Liver (tissue), 9 donors: ENCODE data around the gene NOTCH4. TPM values are rescaled to one million over a fixed set of nuclear protein-coding genes. Genes with fewer than 3 reads are reported as not detected.
A peak's percentile ranks its signal among the peaks of the same experiment; 100 is the strongest.

Source experiments
- DNase-seq: peaks from one replicate; pipeline ENCODE4 v3.0.0-alpha.2; 2017; ENCODE audit warnings: low spot score
- H3K27ac ChIP-seq, 2 donors: one replicate each; pipeline ENCODE4 v1.7.0; 2013; ENCODE audit warnings: inconsistent platforms in 2 of 2, low read length in 2 of 2, control low read depth in 1 of 2, low read depth in 1 of 2, mild to moderate bottlenecking in 1 of 2
- H3K27me3 ChIP-seq, 4 donors: one replicate each; pipeline versions ENCODE4 v1.6.1 to v1.7.0; 2013; ENCODE audit warnings: low read length in 3 of 4, inconsistent platforms in 1 of 4, mild to moderate bottlenecking in 1 of 4, moderate library complexity in 1 of 4; ENCODE audit not compliant: control insufficient read depth in 4 of 4, insufficient read depth in 4 of 4
- H3K36me3 ChIP-seq, 4 donors: one replicate each; pipeline versions ENCODE4 v1.6.1 to v1.7.0; 2013; ENCODE audit warnings: low read length in 3 of 4, mild to moderate bottlenecking in 3 of 4, low read depth in 1 of 4, moderate library complexity in 1 of 4; ENCODE audit not compliant: control insufficient read depth in 4 of 4, insufficient read depth in 3 of 4
- H3K4me1 ChIP-seq, 4 donors: one replicate each; pipeline versions ENCODE4 v1.6.1 to v1.7.0; 2013; ENCODE audit warnings: low read length in 3 of 4, mild to moderate bottlenecking in 3 of 4, moderate library complexity in 1 of 4; ENCODE audit not compliant: control insufficient read depth in 4 of 4, insufficient read depth in 4 of 4
- H3K4me3 ChIP-seq, 3 donors: one replicate each; pipeline versions ENCODE4 v1.6.1 to v1.7.0; 2013; ENCODE audit warnings: low read length in 3 of 3, control low read depth in 1 of 3, low read depth in 1 of 3, mild to moderate bottlenecking in 1 of 3
- H3K9ac ChIP-seq, 2 donors: one replicate each; pipeline ENCODE4 v1.7.0; 2013; ENCODE audit warnings: low read length in 2 of 2, mild to moderate bottlenecking in 2 of 2, moderate library complexity in 2 of 2, control low read depth in 1 of 2, low read depth in 1 of 2
- H3K9me3 ChIP-seq, 4 donors: one replicate each; pipeline versions ENCODE4 v1.6.1 to v1.7.0; 2013; ENCODE audit warnings: low read length in 3 of 4; ENCODE audit not compliant: control insufficient read depth in 4 of 4
- ATF3 ChIP-seq: IDR thresholded peaks from 2 replicates; pipeline ENCODE4 v1.6.1; 2016; ENCODE audit warnings: antibody characterized with exemption
- CTCF ChIP-seq: fragments of 150-350 bp; IDR thresholded peaks from 2 replicates; pipeline ENCODE4 v1.5.1; 2017; ENCODE audit warnings: improper control_type of control experiment, low read depth, low read length; ENCODE audit not compliant: missing input control
- EGR1 ChIP-seq, 2 donors: IDR thresholded peaks; 2 replicates each; pipeline ENCODE4 v1.6.1; 2016 to 2018; ENCODE audit warnings: antibody characterized with exemption in 2 of 2, low read depth in 2 of 2
- FOXA1 ChIP-seq: IDR thresholded peaks from 2 replicates; pipeline ENCODE4 v1.6.1; 2016; ENCODE audit warnings: antibody characterized with exemption
- GABPA ChIP-seq, 2 donors: IDR thresholded peaks in 1 of 2; conservative IDR thresholded peaks in 1 of 2; 2 replicates each; pipeline ENCODE4 v1.6.1; 2016; ENCODE audit warnings: antibody characterized with exemption in 2 of 2, mild to moderate bottlenecking in 1 of 2, moderate library complexity in 1 of 2
- HNF4A ChIP-seq, 2 donors: conservative IDR thresholded peaks; 2 replicates each; pipeline ENCODE4 v1.6.1; 2016; ENCODE audit warnings: antibody characterized with exemption in 2 of 2, mild to moderate bottlenecking in 2 of 2
- HNF4G ChIP-seq: IDR thresholded peaks from 2 replicates; pipeline ENCODE4 v1.6.1; 2016; ENCODE audit warnings: antibody characterized with exemption
- MAX ChIP-seq: IDR thresholded peaks from 2 replicates; pipeline ENCODE4 v1.6.1; 2016; ENCODE audit warnings: antibody characterized with exemption
- NR2F2 ChIP-seq: IDR thresholded peaks from 2 replicates; pipeline ENCODE4 v1.6.1; 2016; ENCODE audit warnings: antibody characterized with exemption
- RAD21 ChIP-seq, 2 donors: IDR thresholded peaks; 2 replicates each; pipeline ENCODE4 v1.6.1; 2016; ENCODE audit warnings: antibody characterized with exemption in 2 of 2, mild to moderate bottlenecking in 2 of 2
- RXRA ChIP-seq, 2 donors: IDR thresholded peaks; 2 replicates each; pipeline ENCODE4 v1.6.1; 2017 to 2018; ENCODE audit warnings: antibody characterized with exemption in 2 of 2, mild to moderate bottlenecking in 1 of 2
- SP1 ChIP-seq: IDR thresholded peaks from 2 replicates; pipeline ENCODE4 v1.6.1; 2018; ENCODE audit warnings: antibody characterized with exemption, mild to moderate bottlenecking
- TAF1 ChIP-seq: conservative IDR thresholded peaks from 2 replicates; pipeline ENCODE4 v1.6.1; 2016; ENCODE audit warnings: antibody characterized with exemption, mild to moderate bottlenecking
- YY1 ChIP-seq: IDR thresholded peaks from 2 replicates; pipeline ENCODE4 v1.6.1; 2016; ENCODE audit warnings: antibody characterized with exemption, mild to moderate bottlenecking
- whole genome bisulfite sequencing: extraction: QIAGEN DNeasy Blood & Tissue Kit; methylation state at CpG from one replicate; pipeline ENCODE4 v1.1.7; 2013; 5-methylcytosine and 5-hydroxymethylcytosine counted together
- polyA plus RNA-seq, 2 donors: library from polyadenylated mRNA; stranded (reverse) in 1 of 2; unstranded in 1 of 2; fragments of 200-250 nt in 1 of 2; fragments of >200 nt in 1 of 2; fragmentation: Nextera tagmentation in 1 of 2; extraction: Ambion mirVana in 1 of 2; gene quantifications; one replicate each; pipeline versions ENCODE4 v1.2.1 to v1.2.3, GENCODE V29; 2013 to 2015
- total RNA-seq, 2 donors: library from RNA; depleted of rRNA; stranded (reverse); fragments of >200 nt; gene quantifications; one replicate each; pipeline ENCODE4 v1.2.3, GENCODE V29; 2014
- TF ChIP-seq, protein P1 (sequence below): IDR thresholded peaks from 2 replicates; pipeline ENCODE4 v1.6.1; 2016; ENCODE audit warnings: antibody characterized with exemption
- donor health status: healthy.
- donor health status: healthy.
- donor health status: healthy.
- donor health status: healthy.
- donor health status: healthy.

NOTCH4 gene
- total and polyA plus RNA-seq, 4 donors, result 2.6 to 15.1 (median 8.8) TPM

DNA sequence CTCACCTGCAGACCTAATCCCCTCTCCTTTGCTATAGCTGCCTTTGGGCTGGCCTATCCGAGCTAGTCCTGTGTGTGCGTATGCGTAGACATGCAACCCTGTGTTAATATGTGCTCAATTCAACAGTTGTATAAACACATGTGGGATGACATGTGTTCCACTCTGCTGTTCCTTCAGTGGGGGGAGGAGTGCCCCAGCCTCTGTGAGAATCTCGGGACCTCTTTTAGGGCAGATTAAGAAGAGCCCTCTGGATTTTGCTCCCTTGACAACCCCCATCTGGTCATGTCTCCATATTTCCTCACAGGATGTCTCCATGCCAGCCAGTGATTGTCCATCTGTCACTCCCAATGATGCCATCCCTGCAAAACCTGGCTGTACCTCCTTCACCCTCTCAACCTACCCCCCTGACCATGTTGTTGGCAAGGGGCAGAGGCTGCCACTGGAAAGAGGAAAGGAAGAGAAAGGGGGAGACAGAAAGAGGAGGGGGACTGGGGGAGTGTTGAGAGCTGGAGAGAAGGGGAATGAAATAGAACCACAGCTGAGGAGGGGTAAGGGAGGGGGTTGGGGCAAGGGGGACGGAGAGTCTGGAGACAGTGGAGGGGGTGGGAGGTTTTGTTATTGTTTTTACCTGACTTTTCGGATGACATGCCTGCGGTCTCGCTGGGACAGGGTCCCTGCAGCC lies 72.5 kb downstream of the NOTCH4 start (continued):
- no peak for TF ChIP-seq CTCF
- TF ChIP-seq ATF3, result no peak
- TF ChIP-seq HNF4A (conservative IDR thresholded peaks at IDR 0.05), result no peak
- no peak for TF ChIP-seq FOXA1
- TF ChIP-seq YY1, result no peak
- no peak for TF ChIP-seq EGR1 (IDR thresholded peaks at IDR 0.05; ENCODE audit: low read depth in 2 of 2)

DNA sequence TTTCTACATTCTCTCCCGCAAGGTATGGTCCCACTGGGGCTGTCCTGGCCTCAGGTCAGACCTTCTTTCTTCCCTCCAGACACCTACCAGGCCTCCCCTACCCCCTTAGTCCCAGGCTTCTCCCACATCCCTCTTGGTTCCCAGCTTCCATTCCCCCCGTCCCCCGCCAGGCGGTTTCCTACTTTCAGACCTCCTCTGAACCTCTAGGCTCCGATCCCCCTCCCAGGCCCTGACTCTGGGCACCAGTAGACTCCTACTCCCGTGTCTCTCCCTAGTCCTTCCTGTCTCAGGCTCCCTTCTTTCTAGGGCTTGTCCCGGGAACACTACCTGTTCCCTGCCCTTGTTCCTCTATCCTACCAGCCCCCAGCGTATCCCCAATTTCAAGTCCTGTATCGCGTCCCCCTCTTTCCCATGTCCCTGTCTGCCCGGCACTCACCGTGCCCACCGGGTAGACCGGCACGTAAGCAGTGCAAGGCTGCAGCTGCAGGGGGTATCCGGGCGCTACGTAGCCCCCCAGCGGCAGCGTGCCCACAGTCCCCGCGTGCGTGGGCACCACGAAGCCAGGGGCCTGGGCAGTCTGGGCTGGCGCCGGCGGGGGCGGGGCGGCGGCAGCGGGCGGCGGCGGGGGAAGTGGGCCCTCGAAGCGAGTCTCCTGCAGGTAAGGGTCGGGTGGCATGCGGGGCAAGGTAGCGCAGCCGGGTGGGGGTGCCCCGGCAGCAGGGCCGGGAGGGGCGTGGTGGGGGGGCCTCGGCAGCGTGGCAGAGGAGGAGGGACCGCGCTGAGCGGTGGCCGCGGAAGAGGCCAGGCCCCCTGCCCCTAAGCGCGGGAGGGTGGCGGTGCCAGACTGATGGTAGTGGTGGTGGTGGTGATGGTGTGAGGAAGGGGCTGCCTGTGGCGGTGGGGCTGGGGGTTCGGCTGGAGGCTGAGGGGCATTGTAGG lies 73.7 kb downstream of the NOTCH4 start:
- no peaks in the 10 kb centered on the region for H3K36me3 ChIP-seq
- peaks cover 0 to 2% (median 0%) of the 10 kb centered on the region in 4 donors for H3K9me3 ChIP-seq
- no peak overlapping the region for H3K9ac ChIP-seq
- TF ChIP-seq ATF3 (no peak), HNF4G (no peak), MAX (no peak), RXRA (IDR thresholded peaks at IDR 0.05) (no peak)
- peaks cover 6 to 22% (median 10%) of the 10 kb centered on the region in 4 donors for H3K4me1 ChIP-seq
- H3K27ac ChIP-seq, result no peak overlapping the region
- no peak for DNase-seq
- WGBS, result 43% methylated on average over 55 of the region's 55 CpGs
- no peak overlapping the region for H3K4me3 ChIP-seq
- peaks cover 0 to 5% (median 0%) of the 10 kb centered on the region in 4 donors for H3K27me3 ChIP-seq

DNA sequence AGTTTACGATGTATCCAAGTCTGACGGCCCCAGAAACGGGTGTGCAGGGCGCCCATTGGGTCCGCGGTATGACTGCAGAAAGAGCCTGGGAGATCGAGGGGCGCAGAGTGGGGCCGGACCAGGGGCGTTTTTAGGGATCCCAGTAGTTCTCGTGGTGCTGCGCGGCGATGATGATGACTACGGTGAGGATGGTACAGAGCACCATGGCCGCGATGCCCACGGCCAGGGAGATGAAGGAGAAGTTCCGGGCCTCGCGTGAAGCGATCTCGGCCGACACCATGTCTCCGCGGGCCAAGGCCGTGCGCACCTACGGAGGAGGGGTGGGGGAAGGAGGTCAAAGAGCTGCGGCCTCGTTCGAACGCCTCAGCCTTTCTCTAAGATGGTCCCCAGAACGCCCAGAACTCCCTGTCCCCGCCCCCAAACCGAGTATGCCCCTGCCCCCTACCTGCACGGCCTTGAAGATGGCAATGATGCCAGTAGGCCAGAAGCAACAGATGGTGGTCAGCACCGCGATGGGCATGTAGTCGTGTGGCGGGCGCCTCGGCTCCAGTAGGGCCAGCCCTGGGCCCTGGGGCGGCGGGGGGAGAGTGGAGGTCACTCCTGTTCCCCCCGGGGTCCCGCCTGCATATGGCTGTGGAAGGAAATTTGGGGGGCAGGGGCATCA lies 74.6 kb downstream of the NOTCH4 start:
- H3K27ac ChIP-seq, result no peak overlapping the region
- peaks cover 0 to 12% (median 5%) of the 10 kb centered on the region in 4 donors for H3K4me1 ChIP-seq
- TF ChIP-seq RAD21 (IDR thresholded peaks at IDR 0.05) (no peak), NR2F2 (no peak), GABPA (IDR thresholded peaks at IDR 0.05 in 1 of 2, conservative IDR thresholded peaks at IDR 0.05 in 1 of 2) (no peak), TAF1 (no peak), YY1 (no peak), FOXA1 (no peak), SP1 (no peak), MAX (no peak), ATF3 (no peak), EGR1 (IDR thresholded peaks at IDR 0.05; ENCODE audit: low read depth in 2 of 2) (no peak)
- TF ChIP-seq, protein P1, sequence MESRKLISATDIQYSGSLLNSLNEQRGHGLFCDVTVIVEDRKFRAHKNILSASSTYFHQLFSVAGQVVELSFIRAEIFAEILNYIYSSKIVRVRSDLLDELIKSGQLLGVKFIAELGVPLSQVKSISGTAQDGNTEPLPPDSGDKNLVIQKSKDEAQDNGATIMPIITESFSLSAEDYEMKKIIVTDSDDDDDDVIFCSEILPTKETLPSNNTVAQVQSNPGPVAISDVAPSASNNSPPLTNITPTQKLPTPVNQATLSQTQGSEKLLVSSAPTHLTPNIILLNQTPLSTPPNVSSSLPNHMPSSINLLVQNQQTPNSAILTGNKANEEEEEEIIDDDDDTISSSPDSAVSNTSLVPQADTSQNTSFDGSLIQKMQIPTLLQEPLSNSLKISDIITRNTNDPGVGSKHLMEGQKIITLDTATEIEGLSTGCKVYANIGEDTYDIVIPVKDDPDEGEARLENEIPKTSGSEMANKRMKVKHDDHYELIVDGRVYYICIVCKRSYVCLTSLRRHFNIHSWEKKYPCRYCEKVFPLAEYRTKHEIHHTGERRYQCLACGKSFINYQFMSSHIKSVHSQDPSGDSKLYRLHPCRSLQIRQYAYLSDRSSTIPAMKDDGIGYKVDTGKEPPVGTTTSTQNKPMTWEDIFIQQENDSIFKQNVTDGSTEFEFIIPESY, result no peak
- H3K27me3 ChIP-seq, result peaks cover 0 to 5% (median 0%) of the 10 kb centered on the region in 4 donors
- H3K9me3 ChIP-seq, result peaks cover 0 to 2% (median 0%) of the 10 kb centered on the region in 4 donors
- 41% methylated on average over 47 of the region's 47 CpGs for WGBS
- no peak for DNase-seq
- H3K9ac ChIP-seq, result no peak overlapping the region
- no peaks in the 10 kb centered on the region for H3K36me3 ChIP-seq
- peak overlapping the region in 1 of 3 donors; percentile 1 for H3K4me3 ChIP-seq
